ENCODE results near the gene TP53BP2.
"Not testable (repeated sequence)": the region's sequence is repeated elsewhere in the genome, so short reads cannot be mapped to it uniquely, and the experiment has no call there.

TP53BP2 gene

DNA sequence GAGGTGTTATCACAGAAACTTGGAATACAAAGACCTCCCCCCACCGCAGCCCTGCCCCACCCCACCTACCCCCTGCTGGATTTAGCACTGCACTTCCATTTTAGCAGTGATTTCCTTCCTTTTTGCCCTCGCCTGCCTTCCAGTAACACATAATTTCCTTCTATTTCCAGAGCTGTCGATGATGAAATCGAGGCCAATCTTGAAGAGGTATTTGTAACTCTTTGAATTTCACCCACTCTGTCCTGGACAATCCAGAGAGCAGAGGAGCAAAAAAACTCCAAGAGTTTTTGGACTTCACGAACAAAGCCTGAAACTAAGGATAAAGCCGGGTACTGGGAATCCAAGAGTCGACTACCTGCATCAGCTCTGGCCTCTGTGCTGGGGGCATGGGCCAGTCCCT, 84.3 kb downstream of the TP53BP2 start:
- DNase-seq: no peak

DNA sequence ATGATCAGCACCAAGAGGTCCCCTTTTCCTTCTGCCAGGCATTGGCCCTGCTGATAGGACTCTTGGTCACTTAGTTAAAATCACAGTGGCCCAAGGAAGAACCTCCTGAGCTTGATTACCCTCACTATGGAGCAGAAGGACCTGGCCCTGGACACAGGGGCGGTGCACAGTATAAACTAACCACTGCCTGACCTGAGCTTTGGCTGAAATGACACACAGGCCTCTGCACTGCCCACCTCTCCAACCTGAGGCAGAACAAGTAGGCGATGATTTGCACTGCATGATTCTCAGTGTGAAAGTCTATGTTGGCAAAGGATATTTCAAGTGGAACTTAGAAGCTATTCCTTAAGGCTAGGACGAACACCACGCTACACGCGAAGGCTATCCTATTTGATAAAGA, 84.9 kb downstream of the TP53BP2 start:
- no peak for DNase-seq

DNA sequence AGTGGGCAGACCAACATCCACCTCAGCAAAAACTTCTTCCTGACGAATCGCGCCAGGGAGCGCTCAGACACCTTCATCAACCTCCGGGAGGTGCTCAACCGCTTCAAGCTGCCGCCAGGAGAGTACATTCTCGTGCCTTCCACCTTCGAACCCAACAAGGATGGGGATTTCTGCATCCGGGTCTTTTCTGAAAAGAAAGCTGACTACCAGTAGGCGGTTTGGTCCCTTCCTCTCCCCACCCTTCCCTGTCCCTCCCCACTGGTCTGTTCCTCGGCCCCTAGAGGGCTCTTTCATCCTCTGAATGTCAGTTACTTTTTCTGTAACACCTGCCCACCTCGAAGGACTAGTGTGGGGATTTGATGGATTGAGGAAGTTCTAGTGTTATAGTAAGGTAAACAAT, 86.5 kb downstream of the TP53BP2 start:
- DNase-seq: no peak

DNA sequence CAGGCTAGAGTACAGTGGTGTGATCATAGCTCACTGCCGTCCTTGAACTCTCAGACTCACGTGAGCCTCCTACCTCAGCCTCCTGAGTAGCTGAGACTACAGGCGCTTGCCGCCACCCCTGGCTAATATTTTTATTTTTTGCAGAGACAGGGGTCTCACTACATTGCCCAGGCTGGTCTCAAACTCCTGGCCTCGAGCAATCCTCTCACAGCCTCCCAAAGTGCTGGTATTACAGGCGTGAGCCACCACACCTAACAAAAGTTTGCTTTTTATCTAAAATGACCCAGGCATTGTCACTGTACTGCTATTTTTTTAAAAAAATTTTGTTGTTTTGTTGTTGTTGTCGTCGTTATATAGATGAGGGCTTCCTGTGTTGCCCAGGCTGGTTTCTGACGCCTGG, 87.0 kb downstream of the TP53BP2 start:
- no peak for DNase-seq

DNA sequence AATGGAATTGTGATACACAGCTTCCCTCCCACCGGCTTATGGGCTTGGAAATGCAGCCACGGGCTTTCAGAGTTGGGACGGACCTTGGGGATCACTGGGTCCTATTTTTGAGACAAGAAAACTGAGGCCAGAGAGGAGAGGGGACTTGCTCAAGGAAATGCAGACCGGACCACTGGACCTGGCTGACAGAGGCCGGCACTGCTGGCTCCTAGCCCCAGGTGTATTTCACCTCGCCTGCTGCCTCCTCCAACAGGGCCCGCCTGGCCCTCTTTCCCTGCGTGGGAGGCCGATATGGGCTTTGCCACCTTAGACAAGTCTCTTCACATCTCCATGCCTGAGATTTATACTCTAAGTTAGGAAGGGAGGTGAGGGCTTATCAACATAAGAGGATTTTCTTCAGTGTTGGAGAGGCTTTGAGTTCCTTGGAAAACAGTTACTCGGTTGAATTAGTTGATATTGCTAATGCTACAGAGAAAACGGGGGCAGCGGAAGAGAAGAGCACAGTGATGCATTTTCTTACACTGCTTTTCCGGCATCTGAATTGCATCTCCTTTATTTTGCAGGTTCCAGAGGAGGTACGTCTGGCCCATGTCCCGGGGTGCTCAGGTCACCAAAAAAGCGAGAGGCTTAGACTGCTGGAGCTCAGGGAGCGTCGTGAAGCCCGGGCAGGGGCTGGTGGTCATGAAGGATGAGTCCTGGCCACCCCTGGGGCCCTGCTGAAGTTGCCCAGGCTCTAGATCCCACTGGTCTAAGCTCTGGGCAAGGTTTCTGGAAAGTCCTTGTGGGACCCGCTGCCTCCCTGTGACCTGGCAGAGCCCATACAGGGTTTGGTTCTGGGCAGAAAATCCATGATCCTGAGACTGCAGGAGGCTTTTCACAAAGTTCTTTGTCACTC, 88.7 kb downstream of the TP53BP2 start:
- DNase-seq: no peak

DNA sequence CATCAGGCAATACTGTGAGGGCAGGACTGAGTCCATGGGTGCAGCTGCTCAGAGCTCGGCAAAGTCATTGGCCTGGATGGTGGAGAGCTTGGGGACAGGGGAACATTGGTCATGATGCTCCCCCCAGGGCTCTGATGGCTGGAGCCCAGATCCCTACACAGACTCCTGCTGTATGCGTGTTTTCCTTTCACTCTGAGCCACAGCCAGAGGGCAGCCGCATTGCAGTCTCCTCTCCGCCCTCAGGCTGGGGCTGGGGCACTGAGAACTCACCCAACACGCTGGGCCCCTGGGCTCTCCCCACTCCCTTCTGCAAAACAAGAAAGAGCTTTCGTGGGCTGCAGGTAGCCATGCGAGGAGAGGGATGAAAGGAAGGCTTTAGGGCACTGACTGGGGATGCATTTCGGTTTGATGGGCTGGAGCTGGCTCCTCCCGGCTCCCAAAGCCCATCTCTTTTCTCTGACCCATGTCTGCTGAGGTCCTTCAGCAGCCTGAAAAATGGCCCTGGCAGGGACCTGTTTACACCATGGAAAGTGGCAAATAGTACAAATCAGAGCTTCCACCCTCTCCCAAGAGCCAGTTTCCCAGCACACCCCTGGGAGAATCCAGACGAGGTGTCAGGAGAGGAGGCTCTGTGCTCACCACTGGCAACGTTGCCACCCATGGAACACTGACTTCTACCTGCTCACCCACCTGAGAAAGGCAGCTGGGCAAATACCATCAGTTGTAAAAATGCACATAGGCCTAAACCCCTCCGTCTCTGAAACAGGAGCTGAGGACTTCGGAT, 89.6 kb downstream of the TP53BP2 start:
- DNase-seq: no peak

DNA sequence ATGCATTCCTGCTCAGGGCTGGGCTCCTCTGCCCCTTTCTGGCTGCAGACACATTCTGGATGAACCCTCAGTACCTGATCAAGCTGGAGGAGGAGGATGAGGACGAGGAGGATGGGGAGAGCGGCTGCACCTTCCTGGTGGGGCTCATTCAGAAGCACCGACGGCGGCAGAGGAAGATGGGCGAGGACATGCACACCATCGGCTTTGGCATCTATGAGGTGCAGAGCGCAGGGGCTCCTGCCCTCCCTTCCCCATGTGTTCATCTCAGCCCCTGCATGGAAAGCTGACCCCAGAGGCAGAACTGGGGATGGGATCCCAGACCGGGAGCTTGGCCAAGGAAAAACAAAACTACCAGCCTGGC, 90.3 kb downstream of the TP53BP2 start:
- DNase-seq: no peak

DNA sequence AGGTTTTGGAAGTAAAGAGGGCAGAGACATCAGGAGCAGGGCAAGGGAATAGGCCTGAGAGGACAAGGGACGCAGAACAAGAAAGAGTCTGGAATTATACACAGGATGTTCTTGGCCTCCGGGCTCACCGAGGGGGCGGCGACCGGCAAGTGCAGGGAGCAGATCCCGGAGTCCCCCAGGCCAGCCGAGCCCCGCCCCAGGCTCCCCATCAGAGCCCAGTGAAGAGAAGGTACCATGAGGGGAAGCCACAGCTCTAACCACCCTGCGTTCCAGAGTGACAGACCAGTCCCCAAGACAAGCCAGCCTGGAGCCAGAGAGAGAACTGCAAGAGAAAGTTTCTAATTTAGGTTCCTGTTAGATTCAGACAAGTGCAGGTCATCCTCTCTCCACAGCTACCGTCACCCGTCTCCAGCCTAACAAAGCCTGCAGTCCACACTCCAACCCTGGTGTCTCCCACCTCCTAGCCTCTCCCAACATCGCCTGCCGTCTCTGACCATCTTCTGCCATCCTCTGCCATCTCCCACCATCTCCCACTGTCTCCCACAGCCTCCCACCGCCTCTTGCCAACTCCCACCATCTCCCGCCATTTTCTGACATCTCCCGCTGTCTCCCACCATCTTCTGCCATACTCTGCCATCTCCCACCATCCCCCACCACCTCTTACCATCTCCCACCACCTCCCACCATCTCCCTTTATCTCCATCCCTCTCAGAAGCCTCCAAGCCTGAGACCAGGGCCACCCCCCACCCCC, 90.9 kb downstream of the TP53BP2 start:
- no peak for DNase-seq

DNA sequence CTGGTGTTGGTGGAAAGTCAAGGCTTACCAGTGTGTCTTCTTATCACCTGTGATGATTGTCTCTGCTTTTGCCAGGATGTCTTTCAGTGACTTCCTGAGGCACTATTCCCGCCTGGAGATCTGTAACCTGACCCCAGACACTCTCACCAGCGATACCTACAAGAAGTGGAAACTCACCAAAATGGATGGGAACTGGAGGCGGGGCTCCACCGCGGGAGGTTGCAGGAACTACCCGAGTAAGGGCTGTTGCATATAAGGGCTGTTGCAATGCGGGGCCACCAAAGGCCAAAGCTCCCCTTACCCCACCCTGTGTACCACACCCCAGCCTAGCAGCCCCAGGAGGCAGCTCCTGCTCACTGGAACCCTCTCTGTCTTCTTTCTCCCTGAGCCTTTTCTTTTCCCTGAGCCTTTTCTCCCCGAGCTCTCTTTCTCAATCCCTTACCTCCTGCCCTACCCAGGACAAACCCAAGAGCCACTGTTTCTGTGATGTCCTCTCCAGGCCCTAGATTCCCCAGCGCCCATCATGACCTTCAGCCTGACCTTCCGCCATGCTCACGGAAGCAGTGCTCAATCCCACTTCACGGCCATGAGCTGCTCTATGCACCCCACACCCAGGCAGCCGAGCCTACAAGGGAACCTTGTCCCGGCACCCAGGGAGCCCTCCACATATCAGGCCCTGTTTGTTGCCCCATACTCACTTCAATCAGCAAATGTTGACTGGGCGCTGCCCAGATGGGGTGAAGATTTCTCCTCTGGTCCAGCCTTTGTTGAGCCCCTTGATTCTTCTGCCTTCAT, 92.8 kb downstream of the TP53BP2 start:
- no peak for DNase-seq

DNA sequence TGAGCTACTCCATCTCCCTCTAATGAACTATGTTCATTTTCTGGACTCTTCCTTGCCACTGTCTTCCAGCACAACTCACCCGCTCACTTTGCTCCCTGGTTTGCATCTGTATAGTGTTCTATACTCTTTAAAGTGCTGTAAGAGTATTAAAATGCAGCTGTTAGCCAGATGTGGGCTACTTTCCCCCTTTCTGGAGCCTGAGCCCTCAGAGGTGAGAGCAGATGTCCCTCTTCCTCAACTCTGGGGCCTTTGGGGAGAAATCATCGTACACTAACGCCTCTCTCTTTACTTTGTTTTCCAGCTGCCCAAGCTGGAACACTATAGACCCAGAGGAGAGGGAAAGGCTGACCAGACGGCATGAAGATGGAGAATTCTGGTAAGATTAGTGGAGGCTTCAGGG, 94.1 kb downstream of the TP53BP2 start:
- DNase-seq: no peak

DNA sequence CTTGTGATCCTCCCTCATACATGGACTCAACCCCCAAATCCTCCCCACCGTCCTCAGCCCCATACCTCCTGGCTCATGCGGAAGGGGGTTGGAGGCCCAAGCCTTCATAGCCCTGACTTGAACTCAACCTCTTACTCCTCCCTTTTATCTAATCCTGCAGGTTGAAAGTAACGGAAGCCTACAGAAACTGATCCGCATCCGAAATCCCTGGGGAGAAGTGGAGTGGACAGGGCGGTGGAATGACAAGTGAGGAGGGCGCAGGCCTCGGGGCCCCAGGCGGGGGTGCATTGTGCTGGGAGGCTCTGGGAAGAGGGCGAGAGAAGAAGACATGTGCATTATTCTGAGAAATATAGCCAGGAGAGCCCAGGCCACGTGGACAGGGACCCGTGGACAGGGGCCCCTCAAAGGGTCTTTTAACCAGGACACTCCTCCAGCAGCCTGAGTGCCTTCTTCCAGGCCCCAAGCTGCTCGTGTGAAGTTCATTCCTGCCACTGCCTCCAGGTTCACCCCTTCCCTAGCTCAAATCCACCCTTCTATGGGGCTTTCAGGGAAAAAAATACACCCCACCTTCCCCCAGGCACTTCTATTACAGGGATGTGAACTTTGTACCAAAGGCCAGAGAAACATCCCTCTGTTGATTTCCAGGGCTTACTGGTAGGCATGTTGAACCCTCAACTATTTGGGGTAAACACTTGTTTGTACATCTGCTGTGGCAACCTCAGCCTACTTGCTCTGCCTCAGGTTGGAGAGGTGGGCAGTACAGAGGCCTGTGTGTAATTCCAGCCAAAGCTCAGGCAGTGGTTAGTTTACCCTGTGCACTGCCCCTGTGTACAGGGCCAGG, 94.8 kb downstream of the TP53BP2 start:
- no peak for DNase-seq

DNA sequence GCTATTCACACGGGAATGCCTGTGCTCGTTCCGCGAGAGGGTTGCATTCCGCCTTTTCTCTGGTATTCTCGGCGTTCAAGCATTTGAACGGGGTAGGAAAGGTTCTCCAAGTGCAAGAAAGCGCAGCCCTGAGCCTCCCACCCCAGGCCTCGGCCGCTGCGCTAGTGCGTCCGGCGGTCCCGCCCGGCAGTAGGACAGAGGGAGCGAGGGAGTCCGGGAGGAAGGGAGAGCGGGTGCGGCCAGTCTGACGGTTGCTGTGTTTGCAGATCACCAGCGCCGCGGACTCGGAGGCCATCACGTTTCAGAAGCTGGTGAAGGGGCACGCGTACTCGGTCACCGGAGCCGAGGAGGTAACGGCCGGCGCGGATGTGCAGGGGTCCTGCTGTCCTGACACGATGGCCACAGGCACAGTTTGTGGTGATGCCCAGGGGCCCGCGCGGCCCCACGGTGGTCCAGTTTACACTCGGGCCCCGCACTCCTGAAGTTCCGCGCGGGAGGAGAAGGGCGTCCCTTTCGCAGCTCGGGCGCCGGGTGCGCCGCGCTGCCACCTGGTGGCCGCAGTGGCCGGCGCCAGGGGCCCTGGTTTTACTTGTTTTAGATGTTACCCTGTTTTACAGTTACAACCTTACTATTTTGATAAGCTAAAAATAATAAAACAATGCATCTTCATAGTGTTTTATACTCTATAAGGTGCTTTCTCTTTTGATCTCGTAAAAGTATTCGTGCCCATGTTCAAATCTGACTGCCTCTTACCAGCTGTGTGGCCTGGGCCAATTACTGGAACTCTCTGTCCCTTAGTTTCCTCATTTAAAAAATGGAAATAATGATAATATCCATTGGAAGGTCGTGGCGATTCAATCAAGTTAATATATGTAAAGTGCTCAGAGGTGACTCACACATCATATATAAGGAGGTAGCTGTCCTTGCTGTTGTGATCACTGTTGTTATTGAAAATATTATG, 96.7 kb downstream of the TP53BP2 start:
- DNase-seq: peak; percentile 15 to 60 (median 38)

DNA sequence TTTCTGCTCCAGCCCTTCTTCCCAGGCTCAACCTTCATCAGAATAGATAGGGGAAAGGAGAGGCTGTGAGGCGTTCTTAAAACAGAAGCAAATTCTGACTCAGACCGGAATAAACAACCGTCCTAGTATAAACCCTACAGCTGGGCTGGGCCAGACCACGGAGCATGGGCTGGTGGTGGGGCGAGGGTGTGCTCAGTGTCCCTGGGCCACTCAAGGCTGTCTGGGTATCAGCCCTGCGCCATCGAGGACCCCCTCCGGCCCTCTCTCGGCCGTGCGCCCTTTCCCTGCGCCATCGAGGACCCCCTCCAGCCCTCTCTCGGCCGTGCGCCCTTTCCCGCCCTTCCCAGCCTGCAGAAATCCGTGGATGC, 97.4 kb downstream of the TP53BP2 start:
- DNase-seq: no peak

DNA sequence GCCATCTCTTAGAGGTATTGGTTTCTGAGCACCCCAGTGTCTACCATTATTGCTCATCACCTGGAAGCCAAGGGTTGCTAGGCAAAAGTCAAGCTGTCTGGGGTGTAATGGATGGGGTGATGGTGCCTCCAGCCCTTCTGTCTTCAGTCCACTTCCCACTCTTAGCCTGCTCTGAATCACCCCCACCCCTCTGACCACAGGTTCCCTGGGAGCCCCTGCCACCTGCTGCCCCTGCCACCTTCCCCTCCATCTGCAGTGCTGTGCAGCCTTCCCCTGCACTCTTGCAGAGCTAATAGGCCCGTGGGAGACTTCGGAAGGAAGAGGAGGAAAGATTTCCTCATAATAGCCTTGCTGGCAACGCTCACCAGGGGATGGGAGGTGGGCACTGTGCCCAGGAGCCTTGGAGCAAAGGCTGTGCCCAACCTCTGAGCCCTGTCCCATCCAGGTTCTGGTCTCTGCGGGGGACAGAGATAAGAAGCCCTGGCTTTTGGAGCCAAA, 97.9 kb downstream of the TP53BP2 start:
- no peak for DNase-seq

DNA sequence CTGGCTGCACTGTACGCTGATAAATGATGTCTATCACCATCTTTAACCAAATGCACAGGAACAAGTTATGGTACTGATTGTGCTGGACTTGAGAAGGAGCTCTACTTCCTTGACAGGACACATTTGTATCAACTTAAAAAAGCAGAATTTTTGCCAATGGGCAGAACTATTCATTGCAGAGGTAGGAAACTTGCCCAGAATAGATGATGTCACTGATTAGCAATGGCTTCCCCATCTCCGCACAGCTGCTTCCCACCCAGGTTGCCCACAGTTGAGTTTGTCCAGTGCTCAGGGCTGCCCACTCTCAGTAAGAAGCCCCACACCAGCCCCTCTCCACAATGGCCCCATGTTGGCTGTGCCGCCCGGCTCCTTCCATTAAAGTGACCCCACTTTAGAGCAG, 100.0 kb downstream of the TP53BP2 start:
- DNase-seq: no peak

DNA sequence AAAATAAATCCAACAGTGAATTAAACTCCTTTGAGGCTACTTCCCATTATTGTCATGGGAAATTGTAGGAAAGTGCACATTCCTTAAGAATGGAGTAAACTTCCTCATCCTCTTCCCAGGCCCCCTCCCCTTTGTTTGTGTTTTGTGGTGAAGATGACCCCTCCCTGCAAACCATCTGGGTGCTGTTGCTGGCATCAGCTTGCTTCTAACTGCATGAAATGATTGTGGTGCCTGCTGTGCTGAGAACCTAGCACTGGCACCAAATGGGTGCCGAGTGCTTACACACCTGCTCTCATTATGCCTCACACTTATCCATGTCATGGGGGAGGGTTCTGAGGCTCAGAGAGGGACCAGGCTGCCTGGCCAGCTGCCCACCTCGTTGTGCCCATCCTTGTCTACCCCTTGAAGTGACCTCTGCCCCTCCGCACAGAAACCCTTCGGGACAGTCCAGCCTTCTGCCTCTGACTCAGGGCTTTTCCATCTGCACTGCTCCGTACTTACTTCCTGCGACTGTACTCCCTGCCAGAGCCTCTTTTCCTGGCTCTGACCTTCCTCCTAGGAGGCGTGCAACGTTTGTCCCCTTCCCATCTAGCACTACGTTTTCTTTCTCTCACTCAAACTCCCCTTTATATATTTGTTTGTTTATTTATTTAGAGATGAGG, 102.8 kb downstream of the TP53BP2 start:
- DNase-seq: no peak

DNA sequence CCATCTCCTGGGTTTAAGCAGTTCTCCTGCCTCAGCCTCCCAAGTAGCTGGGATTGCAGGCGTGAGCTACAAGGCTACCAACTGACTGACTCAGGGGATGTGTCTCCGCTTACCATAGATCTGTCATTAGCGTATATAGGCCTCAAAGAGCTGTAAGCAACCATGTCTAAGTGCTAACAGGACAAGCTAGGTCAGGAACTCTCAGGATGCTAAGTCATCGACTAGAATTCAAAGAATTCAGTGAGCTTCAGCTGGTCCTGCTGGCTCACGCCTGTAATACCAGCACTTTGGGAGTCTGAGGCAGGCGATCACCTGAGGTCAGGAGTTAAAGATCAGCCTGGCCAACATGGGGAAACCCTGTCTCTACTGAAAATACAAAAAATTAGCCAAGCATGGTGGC, 103.9 kb downstream of the TP53BP2 start:
- no peak for DNase-seq

DNA sequence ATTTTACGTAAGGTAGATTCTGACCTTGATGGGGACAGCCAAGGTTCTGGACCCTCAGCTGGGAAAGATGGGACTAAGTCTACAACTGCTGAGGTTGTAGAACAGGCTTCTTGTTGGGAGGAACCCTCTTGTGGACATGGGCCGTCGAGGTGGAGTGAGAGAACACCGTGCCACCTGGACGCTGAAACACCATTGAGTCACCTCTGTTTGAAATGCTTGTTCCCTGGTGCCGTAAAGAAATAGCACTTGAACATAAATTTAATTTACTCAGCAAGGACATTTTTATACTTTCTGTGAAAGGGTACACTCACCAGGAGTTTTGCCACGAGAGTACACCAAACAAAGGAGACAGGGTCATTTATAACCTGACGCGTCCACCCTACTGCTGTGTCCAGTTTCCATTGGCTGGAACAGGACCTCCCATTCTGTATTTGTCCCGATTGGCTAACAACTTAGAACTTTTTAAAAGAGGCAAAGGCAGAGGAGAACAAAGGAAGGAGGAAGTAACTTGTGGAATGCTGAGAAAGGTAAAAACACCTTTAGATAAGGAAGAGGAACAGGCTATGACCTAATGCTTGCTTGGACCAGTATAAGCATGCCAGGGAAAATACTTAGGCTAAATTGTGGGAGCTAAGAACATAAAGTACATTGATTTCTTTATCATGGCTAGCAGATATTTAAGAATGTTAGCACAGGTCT, 105.6 kb downstream of the TP53BP2 start:
- not testable (repeated sequence) for DNase-seq

DNA sequence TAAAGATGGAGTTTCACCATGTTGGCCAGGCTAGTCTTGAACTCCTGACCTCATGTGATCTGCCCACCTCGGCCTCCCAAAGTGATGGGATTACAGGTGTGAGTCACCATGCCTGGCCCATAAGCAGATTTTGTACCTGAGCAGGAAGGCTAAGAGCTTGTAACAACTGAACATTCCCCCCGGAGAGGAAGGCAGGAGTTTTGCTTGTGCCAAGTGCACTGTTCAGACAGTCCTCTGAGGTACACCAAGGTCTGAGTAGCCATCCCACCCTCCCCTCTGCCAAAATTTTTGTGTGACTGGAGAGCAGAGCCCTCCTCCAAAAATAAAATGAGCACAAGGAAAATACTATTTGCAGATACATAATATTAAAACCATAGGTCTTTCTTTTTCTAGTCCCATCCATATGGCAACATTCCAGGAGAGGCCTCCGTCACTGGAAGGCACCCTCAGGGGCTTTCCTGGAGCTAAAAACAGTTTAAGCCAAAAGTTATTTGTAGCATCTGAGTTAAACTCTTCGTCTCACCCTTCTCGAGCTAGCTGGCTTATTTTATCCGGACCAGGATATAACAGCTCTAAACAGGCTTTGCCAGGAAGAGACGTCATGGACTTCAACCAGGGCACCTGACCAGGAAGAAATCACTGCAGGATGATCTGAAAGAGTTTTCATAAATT, 106.2 kb downstream of the TP53BP2 start:
- no peak for DNase-seq

Measured in activated naive CD4-positive, alpha-beta T cell (primary cell).